H1 (cell line): ENCODE measurements around the gene DEK. TPM values are rescaled to one million over a fixed set of nuclear protein-coding genes. Genes with fewer than 3 reads are reported as not detected.

Experiments used
- CTCF ChIA-PET: fragments of 300-600 bp; sonication (Branson Sonifier 250); formaldehyde crosslinking; loops from one replicate; lab custom pipeline; 2021; ENCODE audit not compliant: partially characterized antibody; lab: Charles Lee
- POLR2A ChIA-PET: fragments of 300-600 bp; sonication (Branson Sonifier 250); formaldehyde crosslinking; loops from one replicate; lab custom pipeline; 2021; ENCODE audit warnings: inconsistent platforms; ENCODE audit not compliant: partially characterized antibody; lab: Charles Lee
- DNase-seq, 2 experiments: peaks; one replicate each; pipeline versions ENCODE4 v3.0.0 to v3.0.0-alpha.2; 2010 to 2022; ENCODE audit warnings: low spot score in 2 of 2, low read depth in 1 of 2, mixed read lengths in 1 of 2
- FAIRE-seq: peaks from 2 replicates; lab custom pipeline; 2011; peaks lifted over from hg19 to GRCh38; lab: Jason Lieb, UNC
- H2AFZ ChIP-seq: 2 replicates; pipeline ENCODE4 v1.8.1; 2012; ENCODE audit warnings: low read length, inconsistent platforms
- H2AK5ac ChIP-seq: 2 replicates; pipeline ENCODE4 v1.6.1; 2013; ENCODE audit warnings: low read depth, low read length
- H2BK120ac ChIP-seq: replicated peaks from 2 replicates; pipeline ENCODE3; 2013; ENCODE audit warnings: low read depth, low read length, inconsistent platforms
- H2BK12ac ChIP-seq: 2 replicates; pipeline ENCODE4 v1.6.1; 2013; ENCODE audit warnings: low read depth, low read length
- H2BK15ac ChIP-seq: 2 replicates; pipeline ENCODE4 v1.6.1; 2013; ENCODE audit warnings: low read length
- H2BK20ac ChIP-seq: 2 replicates; pipeline ENCODE4 v1.6.1; 2013; ENCODE audit warnings: low read length
- H2BK5ac ChIP-seq: 2 replicates; pipeline ENCODE4 v1.6.1; 2013; ENCODE audit warnings: low read depth, low read length
- H3K14ac ChIP-seq: 2 replicates; pipeline ENCODE4 v1.6.1; 2013; ENCODE audit warnings: inconsistent platforms; ENCODE audit not compliant: insufficient read length
- H3K18ac ChIP-seq: 2 replicates; pipeline ENCODE4 v1.6.1; 2013; ENCODE audit warnings: low read length; ENCODE audit errors: extremely low read depth
- H3K23ac ChIP-seq: 2 replicates; pipeline ENCODE4 v1.6.1; 2013; ENCODE audit warnings: inconsistent platforms; ENCODE audit not compliant: insufficient read length
- H3K23me2 ChIP-seq: 2 replicates; pipeline ENCODE4 v1.6.1; 2013; ENCODE audit warnings: low read depth, low read length
- H3K27ac ChIP-seq: 2 replicates; pipeline ENCODE4 v1.6.1; 2011; ENCODE audit warnings: low read depth, low read length, inconsistent platforms
- H3K27me3 ChIP-seq, 4 experiments: replicated peaks in 1 of 4; 1 replicate in 1 of 4; 2 replicates in 3 of 4; pipeline versions ENCODE4 v1.6.1 to v1.8.1; 2011 to 2013; ENCODE audit warnings: low read length in 3 of 4, mild to moderate bottlenecking in 3 of 4, inconsistent platforms in 2 of 4, mixed read lengths in 2 of 4, moderate library complexity in 1 of 4; ENCODE audit not compliant: control insufficient read depth in 3 of 4, insufficient read depth in 3 of 4; ENCODE audit errors: extremely low read depth in 1 of 4
- H3K36me3 ChIP-seq, 4 experiments: 2 replicates each; pipeline versions ENCODE4 v1.6.1 to v1.8.1; 2011 to 2013; ENCODE audit warnings: mild to moderate bottlenecking in 4 of 4, low read length in 3 of 4, moderate library complexity in 2 of 4, control low read depth in 1 of 4, inconsistent platforms in 1 of 4; ENCODE audit not compliant: insufficient read depth in 4 of 4, control insufficient read depth in 2 of 4
- H3K4ac ChIP-seq: replicated peaks from 2 replicates; pipeline ENCODE3; 2013; ENCODE audit warnings: low read length, low read depth, mixed read lengths, inconsistent platforms; ENCODE audit not compliant: insufficient read length
- H3K4me1 ChIP-seq, 4 experiments: replicated peaks in 1 of 4; 1 replicate in 1 of 4; 2 replicates in 3 of 4; pipeline versions ENCODE4 v1.6.1 to v1.8.1; 2011 to 2013; ENCODE audit warnings: low read length in 3 of 4, inconsistent platforms in 2 of 4, mixed read lengths in 1 of 4; ENCODE audit not compliant: insufficient read depth in 4 of 4, control insufficient read depth in 3 of 4
- H3K4me2 ChIP-seq, 2 experiments: 2 replicates each; pipeline versions ENCODE4 v1.6.1 to v1.8.1; 2011 to 2013; ENCODE audit warnings: low read depth in 2 of 2, low read length in 2 of 2, control low read depth in 1 of 2, inconsistent platforms in 1 of 2, mild to moderate bottlenecking in 1 of 2; ENCODE audit not compliant: insufficient read depth in 1 of 2
- H3K4me3 ChIP-seq, 4 experiments: fragments of 200-600, 300-600 bp in 1 of 4; sonication (generic), shearing (Covaris generic), sonication (Bioruptor Twin) in 1 of 4; 2 replicates each; pipeline versions ENCODE4 v1.5.1 to v1.8.1; 2011 to 2016; ENCODE audit warnings: low read length in 4 of 4, low read depth in 3 of 4, control low read depth in 2 of 4, inconsistent platforms in 2 of 4, mild to moderate bottlenecking in 2 of 4, mixed read lengths in 1 of 4, moderate library complexity in 1 of 4; ENCODE audit not compliant: insufficient read depth in 2 of 4; ENCODE audit errors: extremely low read depth in 1 of 4
- H3K56ac ChIP-seq: replicated peaks from 2 replicates; pipeline ENCODE3; 2013; ENCODE audit warnings: low read depth, mild to moderate bottlenecking, mixed read lengths, low read length, inconsistent platforms; ENCODE audit not compliant: insufficient read length
- H3K79me1 ChIP-seq: 2 replicates; pipeline ENCODE4 v1.6.1; 2013; ENCODE audit warnings: low read depth, low read length, control low read depth
- H3K79me2 ChIP-seq, 2 experiments: 2 replicates each; pipeline versions ENCODE4 v1.6.1 to v1.8.1; 2012 to 2013; ENCODE audit warnings: low read length in 2 of 2, mild to moderate bottlenecking in 2 of 2, inconsistent platforms in 1 of 2; ENCODE audit not compliant: insufficient read depth in 2 of 2, control insufficient read depth in 1 of 2
- H3K9ac ChIP-seq, 4 experiments: replicated peaks in 1 of 4; 1 replicate in 1 of 4; 2 replicates in 3 of 4; pipeline versions ENCODE4 v1.6.1 to v1.8.1; 2011 to 2013; ENCODE audit warnings: low read depth in 3 of 4, low read length in 3 of 4, control low read depth in 2 of 4, mild to moderate bottlenecking in 2 of 4, moderate library complexity in 2 of 4, inconsistent platforms in 1 of 4; ENCODE audit errors: extremely low read depth in 1 of 4
- H3K9me3 ChIP-seq, 2 experiments: 2 replicates each; pipeline versions ENCODE4 v1.6.1 to v1.8.1; 2012 to 2013; ENCODE audit warnings: mild to moderate bottlenecking in 2 of 2, moderate library complexity in 2 of 2, control low read depth in 1 of 2, inconsistent platforms in 1 of 2, low read depth in 1 of 2, low read length in 1 of 2, mixed read lengths in 1 of 2; ENCODE audit not compliant: insufficient read depth in 2 of 2
- H4K20me1 ChIP-seq, 2 experiments: replicated peaks in 1 of 2; 2 replicates each; pipeline versions ENCODE3 to v1.8.1; 2011 to 2013; ENCODE audit warnings: inconsistent platforms in 2 of 2, low read length in 2 of 2, mild to moderate bottlenecking in 1 of 2; ENCODE audit not compliant: insufficient read depth in 2 of 2, control insufficient read depth in 1 of 2
- H4K5ac ChIP-seq: 2 replicates; pipeline ENCODE4 v1.6.1; 2013; ENCODE audit warnings: low read length, low read depth, mixed read lengths, inconsistent platforms; ENCODE audit not compliant: insufficient read length
- H4K8ac ChIP-seq: 2 replicates; pipeline ENCODE4 v1.8.0; 2013; ENCODE audit warnings: mild to moderate bottlenecking, moderate library complexity, low read length, inconsistent platforms; ENCODE audit not compliant: insufficient read depth; ENCODE audit errors: extremely low read depth
- H4K91ac ChIP-seq: replicated peaks from 2 replicates; pipeline ENCODE3; 2013; ENCODE audit warnings: low read length, mixed read lengths, inconsistent platforms; ENCODE audit not compliant: insufficient read length
- ASH2L ChIP-seq: fragments of 200-600, 300-600 bp; sonication (generic); IDR thresholded peaks from one replicate; pipeline ENCODE4 v1.7.1; 2017; ENCODE audit warnings: low read length
- CTBP2 ChIP-seq: IDR thresholded peaks from 2 replicates; pipeline ENCODE4 v1.7.0; 2011; ENCODE audit warnings: borderline replicate concordance, mild to moderate bottlenecking, moderate library complexity, mixed read lengths, low read length; ENCODE audit not compliant: insufficient read depth, insufficient read length
- EZH2 ChIP-seq: fragments of 200-600 bp; sonication (generic); IDR thresholded peaks from 2 replicates; pipeline ENCODE4 v1.7.1; 2012; ENCODE audit warnings: low read depth, mild to moderate bottlenecking, moderate library complexity, low read length, inconsistent platforms; ENCODE audit not compliant: severe bottlenecking
- GABPA ChIP-seq: IDR thresholded peaks from 2 replicates; pipeline ENCODE4 v1.6.1; 2011; ENCODE audit warnings: mild to moderate bottlenecking, low read length, moderate library complexity, borderline replicate concordance; ENCODE audit not compliant: insufficient read depth
- GTF2F1 ChIP-seq: IDR thresholded peaks from 2 replicates; pipeline ENCODE4 v1.6.1; 2012; ENCODE audit warnings: low read depth, low read length, improper control_type of control experiment, borderline replicate concordance
- NRF1 ChIP-seq: IDR thresholded peaks from 2 replicates; pipeline ENCODE4 v1.6.1; 2011; ENCODE audit warnings: mild to moderate bottlenecking, low read depth, low read length, improper control_type of control experiment
- PHF8 ChIP-seq: fragments of 200-600 bp; sonication (generic); conservative IDR thresholded peaks from 2 replicates; pipeline ENCODE4 v1.7.1; 2012; ENCODE audit warnings: low read depth, mild to moderate bottlenecking, inconsistent platforms, low read length, moderate library complexity
- POLR2AphosphoS5 ChIP-seq: IDR thresholded peaks from 2 replicates; pipeline ENCODE4 v1.6.1; 2011; ENCODE audit warnings: low read depth, low read length
- RXRA ChIP-seq: IDR thresholded peaks from 2 replicates; pipeline ENCODE4 v1.6.1; 2011; ENCODE audit warnings: low read depth, mild to moderate bottlenecking, low read length, moderate library complexity; ENCODE audit not compliant: insufficient read depth
- TAF7 ChIP-seq: optimal IDR thresholded peaks from 2 replicates; pipeline ENCODE3; 2011; ENCODE audit warnings: low read depth, mild to moderate bottlenecking, inconsistent platforms, low read length, moderate library complexity, borderline replicate concordance
- WGBS, 2 experiments: shearing (Covaris generic) in 1 of 2; methylation state at CpG; one replicate each; pipeline versions ENCODE4 v1.1.6 to v1.1.7; 2013 to 2015; ENCODE audit warnings: low lambda C conversion rate in 2 of 2, mixed read lengths in 2 of 2, inconsistent platforms in 1 of 2, low coverage in 1 of 2, missing lambda C conversion rate in 1 of 2; ENCODE audit not compliant: insufficient replicate concordance in 2 of 2, insufficient coverage in 1 of 2, insufficient read length in 1 of 2; ENCODE audit errors: extremely low coverage in 1 of 2, missing lambda C conversion rate in 1 of 2; 5-methylcytosine and 5-hydroxymethylcytosine counted together
- polyA plus RNA-seq, 7 experiments: library from polyadenylated mRNA; depleted of rRNA in 3 of 7; stranded (reverse) in 5 of 7; unstranded in 2 of 7; fragments of >200 nt in 5 of 7; fragments of 200-250 nt in 2 of 7; gene quantifications; 1 replicate in 5 of 7; 2 replicates in 1 of 7; 4 replicates in 1 of 7; pipeline versions ENCODE4 v1.2.1 to v1.2.3, GENCODE V29; 2011 to 2013; ENCODE audit warnings: missing spikeins in 2 of 7, mixed read lengths in 2 of 7
- total RNA-seq: library from RNA; stranded (reverse); fragmentation: NEBNext Ultra II Directional; extraction: Animal tissue kit (Norgen Biotek cat#: 25700); gene quantifications from 2 replicates; pipeline ENCODE4 v1.2.1, GENCODE V29; 2021
- TF ChIP-seq, protein P1 (sequence below): IDR thresholded peaks from 2 replicates; pipeline ENCODE4 v1.6.1; 2012; ENCODE audit warnings: inconsistent platforms
- TF ChIP-seq, protein P2 (sequence below): IDR thresholded peaks from 2 replicates; pipeline ENCODE4 v1.6.1; 2012; ENCODE audit warnings: low read length, inconsistent platforms

The DEK gene
- total and polyA plus RNA-seq, 2 of the 8 experiments (the other 6 are each of a cell fraction or from before 2014, with no cell fraction given) = 40.0 to 228 TPM

DNA sequence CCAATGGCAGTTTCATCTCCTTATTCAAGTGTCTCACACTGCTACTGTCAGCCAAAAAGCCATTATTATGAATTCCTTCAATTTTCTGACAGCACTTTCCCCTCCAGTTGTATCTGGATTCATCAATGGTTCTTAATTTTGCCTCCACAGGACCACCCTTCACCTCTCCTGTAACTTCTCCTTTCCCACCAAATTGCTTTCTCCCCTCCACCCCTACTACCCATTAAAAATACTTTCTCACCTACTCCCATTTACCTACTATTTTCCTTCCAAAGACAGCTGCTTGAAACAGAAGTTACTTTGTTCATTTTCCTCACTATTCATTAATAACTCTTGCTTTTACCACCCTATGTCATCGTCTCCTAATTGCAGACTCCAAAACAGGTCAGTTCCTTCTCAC is 29.8 kb downstream of the DEK start:
- FAIRE-seq = no peak
- no peak overlapping the region for H2BK120ac ChIP-seq
- TF ChIP-seq ASH2L = no peak
- no peak for TF ChIP-seq EZH2
- TF ChIP-seq, protein P1, sequence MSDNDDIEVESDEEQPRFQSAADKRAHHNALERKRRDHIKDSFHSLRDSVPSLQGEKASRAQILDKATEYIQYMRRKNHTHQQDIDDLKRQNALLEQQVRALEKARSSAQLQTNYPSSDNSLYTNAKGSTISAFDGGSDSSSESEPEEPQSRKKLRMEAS = no peak
- TF ChIP-seq NRF1 = no peak
- TF ChIP-seq TAF7 = no peak
- TF ChIP-seq CTBP2 = no peak
- no peak for TF ChIP-seq GTF2F1
- no peak for TF ChIP-seq RXRA
- TF ChIP-seq POLR2AphosphoS5 = no peak
- TF ChIP-seq, protein P2, sequence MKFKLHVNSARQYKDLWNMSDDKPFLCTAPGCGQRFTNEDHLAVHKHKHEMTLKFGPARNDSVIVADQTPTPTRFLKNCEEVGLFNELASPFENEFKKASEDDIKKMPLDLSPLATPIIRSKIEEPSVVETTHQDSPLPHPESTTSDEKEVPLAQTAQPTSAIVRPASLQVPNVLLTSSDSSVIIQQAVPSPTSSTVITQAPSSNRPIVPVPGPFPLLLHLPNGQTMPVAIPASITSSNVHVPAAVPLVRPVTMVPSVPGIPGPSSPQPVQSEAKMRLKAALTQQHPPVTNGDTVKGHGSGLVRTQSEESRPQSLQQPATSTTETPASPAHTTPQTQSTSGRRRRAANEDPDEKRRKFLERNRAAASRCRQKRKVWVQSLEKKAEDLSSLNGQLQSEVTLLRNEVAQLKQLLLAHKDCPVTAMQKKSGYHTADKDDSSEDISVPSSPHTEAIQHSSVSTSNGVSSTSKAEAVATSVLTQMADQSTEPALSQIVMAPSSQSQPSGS = no peak
- TF ChIP-seq PHF8 = no peak
- no peak for TF ChIP-seq GABPA

More for the DNA sequence above, 29.8 kb downstream of the DEK start:
- Histone ChIP-seq H2BK20ac (no peak overlapping the region), H3K4me2 (no peak overlapping the region), H3K79me1 (no peaks in the 10 kb centered on the region), H4K20me1 (peaks cover 0 to 3% of the 10 kb centered on the region in 2 experiments), H2AFZ (no peak overlapping the region), H4K8ac (no peak overlapping the region), H3K23me2 (no peaks in the 10 kb centered on the region), H3K18ac (no peak overlapping the region), H4K91ac (no peak overlapping the region), H2BK5ac (no peak overlapping the region), H3K23ac (no peak overlapping the region), H4K5ac (no peak overlapping the region), H3K4me1 (no peaks in the 10 kb centered on the region), H2AK5ac (no peak overlapping the region), H3K9ac (no peak overlapping the region), H3K9me3 (peaks cover 0 to 7% of the 10 kb centered on the region in 2 experiments; a peak in 3 of 4 replicates), H3K27me3 (no peaks in the 10 kb centered on the region), H3K27ac (no peak overlapping the region), H3K79me2 (peaks cover 0 to 62% of the 10 kb centered on the region in 2 experiments; a peak in 2 of 4 replicates), H3K56ac (no peak overlapping the region), H3K36me3 (peaks cover 7 to 66% (median 45%) of the 10 kb centered on the region in 4 experiments), H3K4ac (no peak overlapping the region), H2BK12ac (no peak overlapping the region), H3K4me3 (no peak overlapping the region), H3K14ac (no peak overlapping the region), H2BK15ac (no peak overlapping the region)
- WGBS, 2 experiments = 90% methylated on average over 1 of the region's 1 CpG; no CpG with 5 or more reads in 1 of the 2 experiments
- CTCF ChIA-PET = no interaction called here
- DNase-seq = no peak
- POLR2A ChIA-PET = interaction anchor here (0.7 to 1.5 kb wide), 3 partner anchors 9 to 115 kb away, joined by 3 read pairs; no protein-coding TSS in a partner anchor
